K562 (cell line): ENCODE results near the gene JMJD1C. TPM values are rescaled to one million over a fixed set of nuclear protein-coding genes. Genes with fewer than 3 reads are reported as not detected.

Experiments used
- BDP1 ChIP-seq: IDR thresholded peaks from 3 replicates; pipeline ENCODE4 v1.6.1; 2011; ENCODE audit not compliant: insufficient read length, insufficient read depth
- DACH1 ChIP-seq: fragments of 450-650 bp; IDR thresholded peaks from 2 replicates; pipeline ENCODE4 v1.6.1; 2018; ENCODE audit not compliant: partially characterized antibody
- ILK ChIP-seq: fragments of 450-650 bp; IDR thresholded peaks from 2 replicates; pipeline ENCODE4 v1.6.1; 2016; ENCODE audit warnings: missing genetic modification characterization, low read depth, mild to moderate bottlenecking, missing compliant biosample characterization, moderate library complexity, borderline replicate concordance
- LCOR ChIP-seq: sonication (generic); formaldehyde crosslinking; IDR thresholded peaks from 2 replicates; pipeline ENCODE4 v1.8.0; 2022; ENCODE audit warnings: mild to moderate bottlenecking, missing genetic modification reagents
- MAFG ChIP-seq: fragments of 450-650 bp; conservative IDR thresholded peaks from 2 replicates; pipeline ENCODE4 v1.6.1; 2016; ENCODE audit warnings: missing genetic modification characterization, missing compliant biosample characterization
- MTF1 ChIP-seq: fragments of 250-450 bp; sonication (Bioruptor Pico); IDR thresholded peaks from 2 replicates; pipeline ENCODE4 v1.9.0; 2021; ENCODE audit warnings: moderate library complexity, mild to moderate bottlenecking, inconsistent platforms, borderline replicate concordance
- NUFIP1 ChIP-seq: fragments of 450-650 bp; IDR thresholded peaks from 2 replicates; pipeline ENCODE4 v1.6.1; 2018; ENCODE audit not compliant: partially characterized antibody
- POU5F1 ChIP-seq: fragments of 150-350 bp; IDR thresholded peaks from 2 replicates; pipeline ENCODE4 v1.6.1; 2014; ENCODE audit warnings: borderline replicate concordance, low read length, low read depth, mild to moderate bottlenecking; ENCODE audit not compliant: partially characterized antibody
- SMARCC2 ChIP-seq: fragments of 450-650 bp; IDR thresholded peaks from 2 replicates; pipeline ENCODE4 v1.6.1; 2017; ENCODE audit warnings: antibody characterized with exemption, moderate library complexity, mild to moderate bottlenecking, low read depth
- STAT5A ChIP-seq: IDR thresholded peaks from 2 replicates; pipeline ENCODE4 v1.6.1; 2012; ENCODE audit warnings: low read length, inconsistent platforms, borderline replicate concordance
- ZNF124 ChIP-seq: sonication (generic); formaldehyde crosslinking; IDR thresholded peaks from 2 replicates; pipeline ENCODE4 v1.8.1; 2022; ENCODE audit warnings: missing genetic modification reagents
- ZNF232 ChIP-seq: sonication (generic); formaldehyde crosslinking; IDR thresholded peaks from 2 replicates; pipeline ENCODE4 v1.8.0; 2022; ENCODE audit warnings: mild to moderate bottlenecking, missing genetic modification reagents
- polyA plus RNA-seq, 8 experiments: library from polyadenylated mRNA; depleted of rRNA in 4 of 8; stranded (reverse) in 5 of 8; unstranded in 3 of 8; fragments of >200 nt; fragmentation: Nextera tagmentation in 2 of 8; fragmentation: Illumina TruSeq in 1 of 8; extraction: Ambion mirVana in 2 of 8; extraction: Trizol in 1 of 8; gene quantifications; 2 replicates each; pipeline versions ENCODE4 v1.2.1 to v1.2.3, GENCODE V29; 2011 to 2014; ENCODE audit warnings: inconsistent platforms in 1 of 8, missing spikeins in 1 of 8
- total RNA-seq, 7 experiments: library from RNA; depleted of rRNA in 6 of 7; stranded (reverse); fragments of >200 nt in 6 of 7; fragmentation: Illumina TruSeq in 2 of 7; extraction: Trizol in 2 of 7; gene quantifications; 2 replicates each; pipeline versions ENCODE4 v1.2.1 to v1.2.3, GENCODE V29; 2011 to 2021; ENCODE audit warnings: low replicate concordance in 1 of 7
- TF ChIP-seq, protein P1 (sequence below): sonication (generic); formaldehyde crosslinking; IDR thresholded peaks from 2 replicates; pipeline ENCODE4 v1.8.1; 2023; ENCODE audit warnings: mild to moderate bottlenecking, missing genetic modification reagents
- TF ChIP-seq, protein P2 (sequence below): IDR thresholded peaks from 2 replicates; pipeline ENCODE4 v1.6.1; 2011; ENCODE audit not compliant: insufficient read length; ENCODE audit errors: extremely low read depth
- TF ChIP-seq, protein P3 (sequence below): sonication (generic); formaldehyde crosslinking; IDR thresholded peaks from 2 replicates; pipeline ENCODE4 v1.8.0; 2022; ENCODE audit warnings: mild to moderate bottlenecking, low read depth, missing genetic modification reagents
- TF ChIP-seq, protein P4 (sequence below): fragments of 200-800 bp; sonication (Bioruptor generic); IDR thresholded peaks from 2 replicates; pipeline ENCODE4 v1.6.1; 2016; ENCODE audit warnings: missing genetic modification characterization, missing compliant biosample characterization

Gene JMJD1C
- total and polyA plus RNA-seq, 9 of the 15 experiments (the other 6 are each of a cell fraction or from before 2014, with no cell fraction given): 25.3 to 68.0 (median 47.2) TPM

DNA sequence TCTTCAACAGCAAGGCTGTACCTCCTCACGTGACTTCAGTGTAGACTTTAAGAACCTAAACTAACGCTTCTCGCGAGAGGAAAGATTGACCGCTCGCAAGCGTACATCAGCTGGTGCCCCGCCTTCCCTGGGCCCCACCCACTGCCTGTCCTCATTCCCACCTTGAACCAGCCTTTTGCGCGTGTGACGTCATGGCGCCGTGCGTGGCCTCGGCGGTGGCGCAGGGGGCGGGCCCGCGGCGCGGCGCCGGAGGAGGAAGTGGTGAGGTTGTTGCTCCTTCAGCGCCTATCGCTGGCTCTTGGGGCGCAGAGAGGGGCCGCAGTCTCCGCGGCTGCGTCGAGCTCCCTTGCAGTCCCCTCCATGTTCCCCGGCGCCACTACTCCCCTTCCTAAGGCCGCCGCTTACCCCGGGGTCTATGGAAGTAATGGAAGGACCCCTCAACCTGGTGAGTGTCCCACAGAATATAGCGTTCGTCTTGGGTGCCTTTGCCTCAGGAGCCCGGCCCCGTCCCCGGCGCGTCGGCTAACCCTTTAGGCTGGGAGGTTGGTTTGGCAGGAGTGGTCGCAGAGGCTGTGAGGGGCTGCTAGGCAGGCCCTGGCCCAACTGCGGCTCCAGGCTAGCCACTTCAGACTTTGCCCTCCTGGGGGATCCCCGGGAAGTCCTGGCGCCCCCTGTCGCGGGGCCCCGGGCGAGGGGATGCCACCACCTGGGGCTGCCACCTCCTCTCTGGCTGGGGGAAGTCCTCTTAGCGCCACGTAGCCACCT is 332.5 kb downstream of the JMJD1C start, which contains the start of gene NRBF2 (continued):
- TF ChIP-seq, protein P1, sequence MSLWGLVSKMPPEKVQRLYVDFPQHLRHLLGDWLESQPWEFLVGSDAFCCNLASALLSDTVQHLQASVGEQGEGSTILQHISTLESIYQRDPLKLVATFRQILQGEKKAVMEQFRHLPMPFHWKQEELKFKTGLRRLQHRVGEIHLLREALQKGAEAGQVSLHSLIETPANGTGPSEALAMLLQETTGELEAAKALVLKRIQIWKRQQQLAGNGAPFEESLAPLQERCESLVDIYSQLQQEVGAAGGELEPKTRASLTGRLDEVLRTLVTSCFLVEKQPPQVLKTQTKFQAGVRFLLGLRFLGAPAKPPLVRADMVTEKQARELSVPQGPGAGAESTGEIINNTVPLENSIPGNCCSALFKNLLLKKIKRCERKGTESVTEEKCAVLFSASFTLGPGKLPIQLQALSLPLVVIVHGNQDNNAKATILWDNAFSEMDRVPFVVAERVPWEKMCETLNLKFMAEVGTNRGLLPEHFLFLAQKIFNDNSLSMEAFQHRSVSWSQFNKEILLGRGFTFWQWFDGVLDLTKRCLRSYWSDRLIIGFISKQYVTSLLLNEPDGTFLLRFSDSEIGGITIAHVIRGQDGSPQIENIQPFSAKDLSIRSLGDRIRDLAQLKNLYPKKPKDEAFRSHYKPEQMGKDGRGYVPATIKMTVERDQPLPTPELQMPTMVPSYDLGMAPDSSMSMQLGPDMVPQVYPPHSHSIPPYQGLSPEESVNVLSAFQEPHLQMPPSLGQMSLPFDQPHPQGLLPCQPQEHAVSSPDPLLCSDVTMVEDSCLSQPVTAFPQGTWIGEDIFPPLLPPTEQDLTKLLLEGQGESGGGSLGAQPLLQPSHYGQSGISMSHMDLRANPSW (CRISPR knock-in tag): no peak
- TF ChIP-seq BDP1: no peak
- peak; percentile 31; the same call in 1 of the 2 replicates for TF ChIP-seq ZNF232 (CRISPR knock-in tag)
- TF ChIP-seq ILK (tag): no peak
- peak; percentile 69; the same call in 1 of the 2 replicates for TF ChIP-seq SMARCC2
- TF ChIP-seq, protein P2, sequence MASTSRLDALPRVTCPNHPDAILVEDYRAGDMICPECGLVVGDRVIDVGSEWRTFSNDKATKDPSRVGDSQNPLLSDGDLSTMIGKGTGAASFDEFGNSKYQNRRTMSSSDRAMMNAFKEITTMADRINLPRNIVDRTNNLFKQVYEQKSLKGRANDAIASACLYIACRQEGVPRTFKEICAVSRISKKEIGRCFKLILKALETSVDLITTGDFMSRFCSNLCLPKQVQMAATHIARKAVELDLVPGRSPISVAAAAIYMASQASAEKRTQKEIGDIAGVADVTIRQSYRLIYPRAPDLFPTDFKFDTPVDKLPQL: no peak
- no peak for TF ChIP-seq STAT5A
- peak; percentile 98 for TF ChIP-seq DACH1
- no peak for TF ChIP-seq LCOR (CRISPR knock-in tag)
- TF ChIP-seq MAFG (tag): no peak
- TF ChIP-seq ZNF124: no peak
- TF ChIP-seq, protein P3, sequence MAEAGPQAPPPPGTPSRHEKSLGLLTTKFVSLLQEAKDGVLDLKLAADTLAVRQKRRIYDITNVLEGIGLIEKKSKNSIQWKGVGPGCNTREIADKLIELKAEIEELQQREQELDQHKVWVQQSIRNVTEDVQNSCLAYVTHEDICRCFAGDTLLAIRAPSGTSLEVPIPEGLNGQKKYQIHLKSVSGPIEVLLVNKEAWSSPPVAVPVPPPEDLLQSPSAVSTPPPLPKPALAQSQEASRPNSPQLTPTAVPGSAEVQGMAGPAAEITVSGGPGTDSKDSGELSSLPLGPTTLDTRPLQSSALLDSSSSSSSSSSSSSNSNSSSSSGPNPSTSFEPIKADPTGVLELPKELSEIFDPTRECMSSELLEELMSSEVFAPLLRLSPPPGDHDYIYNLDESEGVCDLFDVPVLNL (CRISPR knock-in tag): no peak
- TF ChIP-seq, protein P4, sequence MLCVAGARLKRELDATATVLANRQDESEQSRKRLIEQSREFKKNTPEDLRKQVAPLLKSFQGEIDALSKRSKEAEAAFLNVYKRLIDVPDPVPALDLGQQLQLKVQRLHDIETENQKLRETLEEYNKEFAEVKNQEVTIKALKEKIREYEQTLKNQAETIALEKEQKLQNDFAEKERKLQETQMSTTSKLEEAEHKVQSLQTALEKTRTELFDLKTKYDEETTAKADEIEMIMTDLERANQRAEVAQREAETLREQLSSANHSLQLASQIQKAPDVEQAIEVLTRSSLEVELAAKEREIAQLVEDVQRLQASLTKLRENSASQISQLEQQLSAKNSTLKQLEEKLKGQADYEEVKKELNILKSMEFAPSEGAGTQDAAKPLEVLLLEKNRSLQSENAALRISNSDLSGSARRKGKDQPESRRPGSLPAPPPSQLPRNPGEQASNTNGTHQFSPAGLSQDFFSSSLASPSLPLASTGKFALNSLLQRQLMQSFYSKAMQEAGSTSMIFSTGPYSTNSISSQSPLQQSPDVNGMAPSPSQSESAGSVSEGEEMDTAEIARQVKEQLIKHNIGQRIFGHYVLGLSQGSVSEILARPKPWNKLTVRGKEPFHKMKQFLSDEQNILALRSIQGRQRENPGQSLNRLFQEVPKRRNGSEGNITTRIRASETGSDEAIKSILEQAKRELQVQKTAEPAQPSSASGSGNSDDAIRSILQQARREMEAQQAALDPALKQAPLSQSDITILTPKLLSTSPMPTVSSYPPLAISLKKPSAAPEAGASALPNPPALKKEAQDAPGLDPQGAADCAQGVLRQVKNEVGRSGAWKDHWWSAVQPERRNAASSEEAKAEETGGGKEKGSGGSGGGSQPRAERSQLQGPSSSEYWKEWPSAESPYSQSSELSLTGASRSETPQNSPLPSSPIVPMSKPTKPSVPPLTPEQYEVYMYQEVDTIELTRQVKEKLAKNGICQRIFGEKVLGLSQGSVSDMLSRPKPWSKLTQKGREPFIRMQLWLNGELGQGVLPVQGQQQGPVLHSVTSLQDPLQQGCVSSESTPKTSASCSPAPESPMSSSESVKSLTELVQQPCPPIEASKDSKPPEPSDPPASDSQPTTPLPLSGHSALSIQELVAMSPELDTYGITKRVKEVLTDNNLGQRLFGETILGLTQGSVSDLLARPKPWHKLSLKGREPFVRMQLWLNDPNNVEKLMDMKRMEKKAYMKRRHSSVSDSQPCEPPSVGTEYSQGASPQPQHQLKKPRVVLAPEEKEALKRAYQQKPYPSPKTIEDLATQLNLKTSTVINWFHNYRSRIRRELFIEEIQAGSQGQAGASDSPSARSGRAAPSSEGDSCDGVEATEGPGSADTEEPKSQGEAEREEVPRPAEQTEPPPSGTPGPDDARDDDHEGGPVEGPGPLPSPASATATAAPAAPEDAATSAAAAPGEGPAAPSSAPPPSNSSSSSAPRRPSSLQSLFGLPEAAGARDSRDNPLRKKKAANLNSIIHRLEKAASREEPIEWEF (CRISPR knock-in tag): no peak
- no peak for TF ChIP-seq NUFIP1
- TF ChIP-seq MTF1 (CRISPR knock-in tag): no peak
- TF ChIP-seq POU5F1: no peak
